ENCODE measurements around the gene LCE2C. TPM values are rescaled to one million over a fixed set of nuclear protein-coding genes. Genes with fewer than 3 reads are reported as not detected.

The LCE2C gene
- total RNA-seq = not detected in 2 replicates

DNA sequence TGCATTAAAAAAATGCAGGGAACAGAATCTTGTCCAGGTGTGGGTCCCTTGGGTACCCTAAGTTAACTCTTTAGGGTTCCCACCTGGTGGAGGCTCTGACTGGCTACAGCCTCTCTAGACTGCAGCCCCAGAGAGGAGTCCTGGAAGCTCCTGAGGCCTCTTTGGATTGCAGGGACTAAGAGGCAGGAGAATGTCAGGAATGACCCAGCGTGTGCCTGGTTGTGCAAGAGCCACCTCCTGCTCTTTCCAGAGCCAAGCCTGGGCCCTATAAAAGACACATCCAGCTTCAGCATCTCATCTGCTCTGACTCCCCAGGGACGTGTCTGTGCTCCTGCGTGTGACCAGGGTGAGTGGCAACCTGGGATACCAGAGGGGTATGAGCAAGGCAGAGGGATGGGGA is at the start of gene LCE2C:
LCE2C (plus strand) TSS at position 297 of the 400 bp plus-strand sequence. CDS start 737 bp downstream, outside the sequence.

GRCh38 chr1:152663098-152663497 is 12.0 kb upstream of the LCE2C start, which contains the start of gene LCE2D:
LCE2D (plus strand) TSS chr1:152663380; CDS start chr1:152664106, 726 bp downstream.

DNA sequence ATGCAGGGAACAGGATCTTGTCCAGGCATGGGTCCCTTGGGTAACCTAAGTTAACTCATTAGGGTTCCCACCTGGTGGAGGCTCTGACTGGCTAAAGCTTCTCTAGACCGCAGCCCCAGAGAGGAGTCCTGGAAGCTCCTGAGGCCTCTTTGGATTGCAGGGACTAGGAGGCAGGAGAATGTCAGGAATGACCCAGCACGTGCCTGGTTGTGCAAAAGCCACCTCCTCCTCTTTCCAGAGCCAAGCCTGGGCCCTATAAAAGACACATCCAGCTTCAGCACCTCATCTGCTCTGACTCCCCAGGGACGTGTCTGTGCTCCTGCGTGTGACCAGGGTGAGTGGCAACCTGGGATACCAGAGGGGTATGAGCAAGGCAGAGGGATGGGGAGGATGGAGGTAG is 10.7 kb downstream of the LCE2C start, which contains the start of gene LCE2B:
LCE2B (plus strand) TSS at position 301 of the 400 bp plus-strand sequence. CDS start 721 bp downstream, outside the sequence.

DNA sequence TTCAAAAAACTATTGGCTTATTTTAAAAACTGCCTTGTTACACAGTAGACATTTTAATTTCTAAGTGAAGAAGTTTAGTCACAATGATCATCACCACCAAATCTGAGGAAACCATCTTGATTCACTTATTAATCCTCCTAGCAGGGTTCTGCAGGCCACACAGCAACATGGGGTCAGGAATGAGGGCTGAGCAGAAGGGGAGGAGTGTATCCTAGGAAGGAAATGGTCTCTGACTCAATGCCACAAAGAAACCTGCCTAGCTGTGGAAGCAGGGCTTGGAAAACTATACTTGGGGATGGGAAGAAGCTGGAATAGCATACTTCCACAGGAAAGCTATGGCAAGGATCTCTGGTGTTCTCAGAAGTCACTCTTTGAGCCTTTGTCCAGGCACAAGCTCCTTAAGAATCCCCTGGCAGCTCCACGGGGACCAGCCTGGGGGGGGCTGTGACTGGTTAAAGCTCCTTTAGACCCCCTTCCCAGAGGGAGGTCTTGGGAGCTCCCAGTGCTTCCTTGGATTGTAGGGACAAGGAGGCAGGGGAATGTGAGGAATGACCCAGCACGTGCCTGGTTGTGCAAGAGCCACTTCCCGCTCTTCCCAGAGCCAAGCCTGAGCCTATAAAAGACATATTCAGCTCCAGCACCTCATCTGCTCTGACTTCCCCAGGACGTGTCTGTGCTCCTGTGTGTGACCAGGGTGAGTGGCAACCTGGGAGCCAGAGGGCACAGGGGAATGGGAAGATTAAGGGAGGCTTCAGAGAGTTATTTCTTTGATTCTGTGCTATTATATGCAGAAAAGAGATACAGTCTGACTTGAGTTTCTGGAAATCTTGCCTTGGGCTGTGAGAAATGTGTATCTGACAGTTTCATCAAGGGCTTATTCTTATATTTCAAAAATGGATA is 22.9 kb downstream of the LCE2C start, which contains the start of gene LCE2A:
LCE2A (plus strand) TSS at position 645 of the 900 bp plus-strand sequence. CDS start 557 bp downstream, outside the sequence.

GRCh38 chr1:152707860-152708259 is 32.8 kb downstream of the LCE2C start, which contains the start of gene LCE4A:
LCE4A (plus strand) TSS chr1:152708160; CDS start chr1:152709076, 916 bp downstream.

Other genes starting within 250 kb of the LCE2C start
- gene LCE5A, start 164.5 kb upstream of the LCE2C start, total RNA-seq = not detected in 2 replicates
- not detected in 2 replicates for gene CRCT1, start 160.8 kb upstream of the LCE2C start, total RNA-seq
- not detected in 2 replicates for gene LCE3E, start 108.5 kb upstream of the LCE2C start, total RNA-seq
- not detected in 2 replicates for gene LCE3D, start 94.8 kb upstream of the LCE2C start, total RNA-seq
- not detected in 2 replicates for gene LCE3C, start 75.0 kb upstream of the LCE2C start, total RNA-seq
- not detected in 2 replicates for gene LCE3B, start 61.5 kb upstream of the LCE2C start, total RNA-seq
- gene LCE3A, start 52.2 kb upstream of the LCE2C start, total RNA-seq = not detected in 2 replicates
- gene LCE2D, start 11.9 kb upstream of the LCE2C start, total RNA-seq = not detected in 2 replicates
- not detected in 2 replicates for gene LCE2B, start 10.8 kb downstream of the LCE2C start, total RNA-seq
- not detected in 2 replicates for gene LCE2A, start 23.1 kb downstream of the LCE2C start, total RNA-seq
- not detected in 2 replicates for gene LCE4A, start 32.9 kb downstream of the LCE2C start, total RNA-seq
- gene KPRP, start 82.7 kb downstream of the LCE2C start, total RNA-seq = not detected in 2 replicates
- not detected in 2 replicates for gene LCE1F, start 99.9 kb downstream of the LCE2C start, total RNA-seq
- gene LCE1E, start 111.0 kb downstream of the LCE2C start, total RNA-seq = not detected in 2 replicates
- not detected in 2 replicates for gene LCE1D, start 121.4 kb downstream of the LCE2C start, total RNA-seq
- gene LCE1C, start 131.4 kb downstream of the LCE2C start, total RNA-seq = not detected in 2 replicates
- gene LCE1B, start 136.7 kb downstream of the LCE2C start, total RNA-seq = not detected in 2 replicates
- gene LCE1A, start 152.2 kb downstream of the LCE2C start, total RNA-seq = not detected in 2 replicates
- not detected in 2 replicates for gene LCE6A, start 167.6 kb downstream of the LCE2C start, total RNA-seq
- not detected in 2 replicates for gene LCE7A, start 184.7 kb downstream of the LCE2C start, total RNA-seq
- not detected in 2 replicates for gene SMCP, start 203.0 kb downstream of the LCE2C start, total RNA-seq
- gene IVL, start 233.3 kb downstream of the LCE2C start, total RNA-seq = not detected in 2 replicates